HG03457 (cell line): ENCODE data around the gene ESPN.

Experiments
- ATAC-seq: cut with Tn5 transposase; IDR thresholded peaks from one replicate; pipeline ENCODE4 v1.9.1; 2021; ENCODE audit warnings: moderate number of reproducible peaks; ENCODE audit not compliant: unreplicated experiment

Gene ESPN

GRCh38 chr1:6463120-6463412, 38.5 kb downstream of the ESPN start:
- ATAC-seq, result no peak

- ATAC-seq, result no peak
These were observed 39.9 kb downstream of the ESPN start for GRCh38 chr1:6464514-6464836.

DNA sequence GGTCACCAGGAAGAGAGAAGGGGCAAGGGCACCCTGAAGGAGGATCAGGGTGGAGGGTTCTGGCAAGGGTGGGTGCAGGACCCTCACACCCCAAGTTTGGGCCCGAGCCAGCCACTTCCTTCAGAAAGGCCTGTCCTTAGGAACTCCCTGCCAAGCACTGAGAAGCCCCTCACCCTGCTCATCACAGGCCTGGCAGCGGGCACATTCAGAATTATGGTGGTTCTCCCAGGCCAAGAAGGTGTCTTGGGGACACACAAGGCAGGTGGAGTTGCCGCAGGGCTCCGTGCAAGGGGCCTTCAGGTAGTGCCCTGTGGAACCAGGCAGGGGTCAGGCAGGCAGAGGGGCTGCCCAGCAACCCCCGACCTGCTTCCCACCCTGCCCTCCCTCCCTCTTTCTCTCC, 40.3 kb downstream of the ESPN start:
- ATAC-seq, result no peak

- no peak for ATAC-seq
These were observed 41.0 kb downstream of the ESPN start for GRCh38 chr1:6465461-6466005.

DNA sequence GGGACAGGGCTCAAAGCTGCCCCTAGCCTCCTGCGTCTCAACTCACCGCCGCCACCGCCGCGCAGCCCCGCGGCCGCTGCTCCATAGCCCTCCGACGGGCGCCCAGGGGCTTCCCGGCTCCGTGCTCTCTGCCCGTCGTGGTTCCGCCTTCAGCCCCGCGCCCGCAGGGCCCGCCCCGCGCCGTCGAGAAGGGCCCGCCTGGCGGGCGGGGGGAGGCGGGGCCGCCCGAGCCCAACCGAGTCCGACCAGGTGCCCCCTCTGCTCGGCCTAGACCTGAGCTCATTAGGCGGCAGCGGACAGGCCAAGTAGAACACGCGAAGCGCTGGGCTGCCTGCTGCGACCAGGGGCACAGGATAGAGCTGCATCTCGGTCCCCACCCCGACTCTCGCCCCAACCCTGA, 41.4 kb downstream of the ESPN start, which contains the start of gene TNFRSF25:
TNFRSF25 (minus strand) TSS at position 151 of the 400 bp plus-strand sequence; CDS start at position 85, 66 bp downstream.
- ATAC-seq, result no peak

- no peak for ATAC-seq
These were observed 42.2 kb downstream of the ESPN start for GRCh38 chr1:6466751-6467150.

DNA sequence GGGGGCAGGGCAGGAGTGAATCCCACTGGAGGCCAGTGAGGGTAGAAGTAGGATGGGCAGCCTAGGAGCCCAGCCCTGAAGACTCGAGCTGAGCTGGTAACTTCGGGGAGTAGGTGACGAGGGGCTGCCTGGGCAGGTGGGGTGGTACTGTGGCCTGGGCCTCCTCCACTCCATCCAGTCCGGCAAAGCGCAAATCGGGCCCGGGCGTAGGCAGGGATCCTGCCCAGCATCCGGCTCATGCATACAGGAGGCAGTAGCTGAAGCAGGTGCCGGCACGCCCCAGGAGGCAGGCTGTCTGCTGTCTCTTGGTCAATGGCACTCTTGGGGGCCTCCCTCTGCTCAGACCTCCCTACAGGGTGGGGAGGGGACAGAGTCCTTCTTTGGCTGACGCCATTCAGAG, 42.6 kb downstream of the ESPN start:
- ATAC-seq, result no peak

DNA sequence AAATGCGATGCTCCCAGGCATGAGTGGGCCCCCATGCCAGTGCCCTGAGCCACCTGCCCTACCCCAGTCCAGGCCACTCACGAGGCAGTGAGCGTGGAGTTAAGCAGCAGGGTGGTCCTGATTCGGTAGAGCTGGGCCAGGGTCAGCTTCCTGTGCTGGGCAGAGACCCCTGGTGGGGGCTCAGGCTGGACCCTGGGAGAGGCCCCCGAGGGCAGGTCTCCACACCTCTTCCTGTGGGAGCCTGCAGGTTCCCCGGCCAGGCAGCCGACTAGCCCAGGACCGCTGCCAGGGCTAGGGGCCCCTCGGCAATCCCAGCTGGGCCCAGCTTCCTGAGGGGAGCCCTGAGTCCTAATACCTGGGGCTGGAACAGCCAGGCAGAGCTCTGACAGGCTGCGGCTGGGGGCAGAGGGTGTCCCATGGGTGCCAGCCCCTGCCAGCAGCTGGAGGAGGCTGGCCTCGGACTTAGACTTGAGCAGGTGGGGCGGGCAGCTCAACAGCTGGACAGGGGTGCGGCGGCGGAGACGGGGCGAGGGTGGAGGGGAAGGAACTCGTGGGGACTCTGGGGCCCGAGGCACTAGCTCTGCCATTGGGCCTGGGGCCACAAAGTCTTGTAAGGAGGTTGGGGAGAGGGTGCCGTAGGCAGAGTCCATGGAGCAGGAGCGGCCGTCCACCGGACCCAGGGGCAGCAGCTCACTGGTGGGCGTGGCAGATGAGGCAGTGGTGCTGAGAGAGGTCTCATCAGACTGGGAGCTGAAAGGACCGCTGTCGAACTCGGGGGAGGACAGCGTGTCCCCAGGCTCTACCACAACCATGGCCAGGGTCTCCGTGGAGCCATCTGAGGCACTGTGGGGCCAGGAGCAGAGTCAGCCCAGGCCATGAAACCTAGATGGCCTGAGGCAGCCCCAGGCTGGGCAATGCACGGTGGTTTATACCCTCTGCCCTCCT, 43.4 kb downstream of the ESPN start:
- ATAC-seq, result no peak

GRCh38 chr1:6468729-6469461, 44.3 kb downstream of the ESPN start:
- ATAC-seq, result no peak

DNA sequence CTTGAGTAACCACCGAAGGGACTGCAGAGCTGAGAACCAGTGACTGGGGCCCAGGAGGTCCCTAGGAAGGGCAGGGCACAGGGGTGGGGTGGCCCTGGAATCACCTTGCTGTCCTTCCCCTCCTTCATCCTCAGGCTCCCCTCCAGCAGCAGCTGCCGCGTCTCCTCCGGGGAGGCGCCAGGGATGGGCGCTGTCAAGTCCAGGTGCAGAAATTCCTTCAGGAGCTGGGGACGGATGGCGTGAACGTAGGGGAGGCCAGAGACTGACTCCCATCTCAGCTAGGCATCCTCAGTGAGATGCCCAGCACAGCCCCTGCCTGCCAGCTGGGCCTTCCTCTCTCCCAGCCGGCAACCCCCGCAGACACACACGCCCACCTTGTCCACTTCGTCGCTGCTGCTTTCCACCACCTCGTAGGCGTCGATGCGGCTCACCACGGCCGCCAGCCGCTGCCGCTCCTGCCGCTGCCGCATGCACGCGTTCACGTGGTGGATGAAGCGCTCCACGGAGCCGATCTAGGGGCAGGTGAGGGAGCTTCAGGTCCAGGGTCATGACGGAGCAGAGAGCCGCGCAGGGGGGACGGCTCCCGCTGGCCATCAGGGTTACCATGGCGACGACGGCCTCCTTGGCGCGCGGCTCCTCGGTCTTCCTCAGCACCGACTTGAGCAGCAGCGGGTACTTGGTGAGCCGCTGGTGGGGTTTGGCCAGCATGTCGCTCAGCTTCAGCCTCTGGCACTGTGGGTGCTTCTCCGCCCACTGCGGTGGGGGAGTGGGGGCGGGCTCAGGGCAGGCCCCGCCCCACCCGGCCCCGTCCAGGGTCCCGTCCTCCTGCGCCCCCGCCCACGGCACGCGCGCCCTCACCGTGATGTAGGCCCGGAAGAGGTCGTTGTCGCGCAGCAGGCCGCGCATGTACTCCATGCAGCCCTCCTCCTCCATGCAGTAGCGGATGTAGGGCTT, 45.8 kb downstream of the ESPN start:
- ATAC-seq, result no peak

- ATAC-seq, result no peak
These were observed 46.8 kb downstream of the ESPN start for GRCh38 chr1:6471086-6471969.

GRCh38 chr1:6471970-6472368, 47.4 kb downstream of the ESPN start:
- no peak for ATAC-seq

GRCh38 chr1:6472391-6472790, 47.8 kb downstream of the ESPN start:
- no peak for ATAC-seq

- no peak for ATAC-seq
These were observed 48.6 kb downstream of the ESPN start for GRCh38 chr1:6473156-6473555.

DNA sequence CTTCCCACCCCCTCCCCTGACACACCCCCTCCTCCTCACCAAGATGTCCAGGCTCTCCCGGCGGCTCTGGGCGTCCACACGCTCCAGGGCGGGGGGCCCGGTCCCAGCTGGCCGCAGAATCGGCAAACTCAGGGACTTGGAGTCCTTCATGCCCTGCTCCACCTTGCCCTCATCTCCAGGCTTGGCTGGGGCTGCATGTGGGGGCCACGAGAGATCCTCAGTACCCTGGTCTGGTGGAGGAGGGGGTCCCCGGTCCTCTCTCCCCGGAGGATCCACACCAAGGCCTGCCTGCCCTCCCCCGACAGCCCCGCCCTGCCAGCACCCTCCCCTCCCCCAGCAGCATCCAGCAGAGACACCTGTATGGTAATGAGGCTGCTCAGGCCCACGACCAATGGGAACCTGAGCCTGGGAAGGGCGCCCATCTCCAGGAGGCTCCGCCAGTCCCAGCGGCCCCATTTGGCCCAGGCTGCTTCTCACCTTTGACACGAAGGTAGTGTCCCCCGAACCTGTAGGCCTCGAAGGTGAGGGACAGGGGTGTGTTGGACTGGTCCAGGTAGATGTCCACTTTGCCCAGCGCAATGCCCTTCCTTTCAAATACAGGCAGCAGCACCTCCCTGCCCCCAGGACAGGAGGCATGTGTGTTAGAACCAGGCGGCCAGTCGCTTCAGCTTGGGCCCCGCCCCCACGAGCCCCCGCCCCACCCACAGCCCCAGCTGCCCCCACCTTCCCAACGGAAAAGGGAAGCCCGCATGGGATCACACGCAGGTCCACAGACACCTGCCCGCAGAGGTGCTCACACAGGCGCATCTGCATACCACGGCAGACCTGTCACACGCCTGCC, 49.6 kb downstream of the ESPN start:
- ATAC-seq, result no peak

DNA sequence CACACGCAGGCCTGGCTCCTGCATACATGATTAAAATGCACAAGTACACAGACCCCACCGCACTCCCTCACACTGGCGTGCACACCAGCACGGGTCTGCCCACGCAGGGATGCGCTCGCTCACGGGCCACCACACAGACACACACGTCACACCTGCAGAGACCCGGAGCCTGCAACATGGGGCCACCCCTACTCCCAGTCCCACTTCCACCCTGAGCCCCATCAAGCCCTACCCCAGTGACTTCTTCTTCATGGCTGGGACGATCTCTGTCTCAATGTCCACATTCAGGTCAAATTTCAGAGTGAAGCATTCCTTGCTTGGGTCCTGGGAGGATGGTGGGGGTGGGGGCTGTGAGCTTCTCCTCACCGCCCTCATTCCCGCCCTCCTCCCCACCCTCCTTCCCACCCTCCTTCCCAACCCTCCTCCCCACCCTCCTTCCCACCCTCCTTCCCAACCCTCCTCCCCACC, 50.3 kb downstream of the ESPN start:
- no peak for ATAC-seq

- no peak for ATAC-seq
These were observed 51.0 kb downstream of the ESPN start for GRCh38 chr1:6475381-6476133.

- no peak for ATAC-seq
These were observed 51.9 kb downstream of the ESPN start for GRCh38 chr1:6476483-6476882.
